HG03196 (cell line): ENCODE data around the gene SPACA4.

Experiments
- ATAC-seq: cut with Tn5 transposase; IDR thresholded peaks from one replicate; pipeline ENCODE4 v1.9.1; 2021; ENCODE audit not compliant: unreplicated experiment

SPACA4 gene

GRCh38 chr19:48596679-48597465, 9.7 kb upstream of the SPACA4 start:
- no peak for ATAC-seq

DNA sequence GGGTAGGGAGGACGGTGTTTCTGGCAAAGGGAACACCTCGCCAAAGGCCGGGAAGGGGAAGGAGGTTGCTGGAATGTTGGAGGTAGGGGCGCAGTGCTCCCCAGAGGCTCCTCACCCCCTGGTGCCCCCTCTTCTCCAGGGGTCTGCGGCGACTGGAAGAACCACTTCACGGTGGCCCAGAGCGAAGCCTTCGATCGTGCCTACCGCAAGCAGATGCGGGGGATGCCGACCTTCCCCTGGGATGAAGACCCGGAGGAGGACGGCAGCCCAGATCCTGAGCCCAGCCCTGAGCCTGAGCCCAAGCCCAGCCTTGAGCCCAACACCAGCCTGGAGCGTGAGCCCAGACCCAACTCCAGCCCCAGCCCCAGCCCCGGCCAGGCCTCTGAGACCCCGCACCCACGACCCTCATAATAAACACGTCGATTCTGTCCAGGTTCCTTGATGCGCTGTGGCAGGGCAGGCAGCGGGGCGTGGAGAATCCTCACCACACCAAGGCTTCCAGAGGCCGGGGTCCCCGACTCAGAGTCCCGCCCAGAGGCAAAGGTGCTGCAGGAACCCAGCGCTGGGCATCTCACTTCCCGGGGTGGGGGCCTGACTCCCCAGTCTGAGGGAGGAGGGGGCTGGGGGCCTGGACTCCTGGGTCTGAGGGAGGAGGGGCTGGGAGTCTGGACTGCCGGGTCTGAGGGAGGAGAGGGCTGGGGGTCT, 7.4 kb upstream of the SPACA4 start:
- ATAC-seq, result no peak

GRCh38 chr19:48600679-48601417, 5.7 kb upstream of the SPACA4 start:
- no peak for ATAC-seq

GRCh38 chr19:48603001-48603400, 3.5 kb upstream of the SPACA4 start:
- no peak for ATAC-seq

DNA sequence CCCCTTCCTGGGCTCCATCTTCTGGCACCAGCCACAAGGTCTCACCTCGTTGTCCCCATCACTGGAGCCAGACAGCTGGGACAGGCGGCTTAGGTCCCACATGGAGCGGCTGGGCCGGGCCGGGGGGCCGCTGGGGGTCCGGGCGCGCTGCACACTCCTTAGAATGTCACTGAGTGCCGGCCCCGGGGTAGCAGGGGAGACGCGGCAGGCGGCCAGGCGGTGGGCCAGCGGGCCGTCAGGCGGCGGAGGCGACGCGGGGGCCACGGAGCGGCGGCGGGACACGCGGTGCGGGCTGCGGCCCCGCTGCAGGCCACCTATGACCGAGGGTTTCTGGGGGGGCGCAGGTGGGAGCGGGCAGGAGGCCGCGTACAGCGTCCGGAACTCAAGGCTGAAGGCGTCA, 3.1 kb upstream of the SPACA4 start:
- no peak for ATAC-seq

- ATAC-seq, result no peak
Measured at GRCh38 chr19:48603850-48604249, 2.7 kb upstream of the SPACA4 start.

GRCh38 chr19:48607359-48607755, 815 bp downstream of the SPACA4 start:
- ATAC-seq, result no peak

DNA sequence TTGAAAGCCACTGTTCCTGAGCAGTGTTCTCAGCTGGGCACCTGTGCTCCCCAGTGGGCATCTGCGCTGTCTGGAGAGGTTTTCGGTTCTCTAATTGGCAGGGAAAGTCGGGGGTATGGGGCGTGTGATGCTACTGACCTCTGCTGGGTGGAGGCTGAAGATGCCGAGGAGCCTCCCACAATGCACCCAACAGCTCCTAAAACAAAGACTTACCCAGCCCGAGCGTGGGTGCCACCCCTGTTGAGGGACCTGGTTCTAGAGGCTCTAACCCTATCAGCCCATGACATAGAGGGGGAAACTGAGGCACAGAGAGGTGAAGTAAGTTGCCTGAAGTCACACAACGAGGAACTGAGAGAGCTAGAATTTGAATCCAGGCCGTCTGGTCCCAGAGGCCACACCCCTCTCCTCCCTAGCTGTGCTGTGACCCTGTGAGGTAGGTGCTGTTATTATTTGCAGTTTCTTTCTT, 2.3 kb downstream of the SPACA4 start:
- ATAC-seq, result peak; percentile 55

- no peak for ATAC-seq
Measured at GRCh38 chr19:48609571-48610108, 3.1 kb downstream of the SPACA4 start.

- ATAC-seq, result no peak
Measured at GRCh38 chr19:48611872-48612271, 5.3 kb downstream of the SPACA4 start.

DNA sequence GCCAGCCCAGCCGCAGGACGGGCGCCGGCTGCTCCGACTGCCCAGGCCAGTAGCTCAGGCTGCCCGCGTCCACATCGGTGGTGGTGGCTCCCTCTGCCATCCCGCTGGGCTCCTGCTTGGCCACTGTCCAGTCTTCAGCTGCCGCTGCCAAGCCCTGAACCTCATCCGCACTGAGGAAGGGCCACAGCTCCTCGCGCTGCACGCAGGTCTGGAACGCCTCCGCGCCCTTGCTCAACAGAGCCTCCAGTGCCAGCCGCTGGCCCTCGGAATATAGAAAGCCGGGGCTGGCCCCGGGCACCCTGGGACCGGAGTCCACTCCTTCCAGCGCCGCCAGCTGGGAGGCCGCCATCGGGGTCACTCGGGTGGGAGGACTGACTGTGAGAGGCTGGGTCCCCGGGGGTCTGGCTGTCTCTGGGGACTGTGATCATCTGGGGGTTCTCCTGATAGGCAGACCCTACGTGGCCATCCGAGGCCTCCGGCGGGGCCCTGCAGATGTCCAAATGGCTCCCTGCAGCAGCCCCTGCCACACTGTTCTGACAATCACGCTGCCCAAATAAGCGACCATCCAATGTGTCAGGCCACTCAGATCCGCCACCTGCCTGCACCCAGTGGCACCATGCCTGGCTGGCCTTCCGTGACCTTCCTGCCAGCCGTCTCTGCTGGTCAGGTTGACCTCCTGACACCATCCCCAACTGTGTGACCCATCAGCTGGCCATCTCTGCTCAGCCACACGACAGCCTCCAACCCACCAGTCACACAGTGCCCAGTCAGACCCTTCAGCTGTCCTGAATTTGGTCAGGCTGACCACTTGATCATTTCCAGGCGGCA, 6.7 kb downstream of the SPACA4 start:
- no peak for ATAC-seq

DNA sequence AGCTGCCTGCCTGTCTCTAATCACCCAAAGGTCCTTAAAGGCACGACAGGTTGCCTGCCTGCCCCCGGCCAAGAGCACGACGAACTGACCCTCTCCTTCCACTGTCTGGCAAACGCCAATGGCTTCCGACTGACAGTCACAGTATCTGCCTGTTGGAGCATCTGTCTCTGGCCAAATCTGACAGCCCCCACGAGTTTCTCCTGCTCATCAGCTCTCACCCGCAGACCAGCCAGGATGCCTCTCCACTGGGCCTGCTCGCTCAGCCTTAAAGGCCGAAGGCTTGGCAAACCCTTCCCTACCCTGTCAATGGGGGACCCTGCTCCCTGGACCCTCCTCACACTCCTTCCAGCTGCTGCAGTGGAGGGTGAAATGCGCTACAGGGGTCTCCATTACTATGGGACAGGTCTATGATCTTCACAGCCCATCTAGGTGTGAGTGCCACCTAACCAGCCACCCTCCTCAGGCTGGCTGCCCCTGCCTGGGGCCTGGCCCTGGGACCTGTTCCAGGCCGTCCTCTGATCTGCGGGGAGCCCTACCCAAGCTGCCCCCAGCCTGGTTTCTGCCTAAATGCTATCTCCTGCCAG, 7.4 kb downstream of the SPACA4 start:
- no peak for ATAC-seq

- ATAC-seq, result no peak
Measured at GRCh38 chr19:48614436-48615230, 8.1 kb downstream of the SPACA4 start, which contains the start of gene FAM83E. TSS of gene FAM83E (minus strand) at chr19:48615076. CDS start at chr19:48613372, 1,704 bp downstream.

DNA sequence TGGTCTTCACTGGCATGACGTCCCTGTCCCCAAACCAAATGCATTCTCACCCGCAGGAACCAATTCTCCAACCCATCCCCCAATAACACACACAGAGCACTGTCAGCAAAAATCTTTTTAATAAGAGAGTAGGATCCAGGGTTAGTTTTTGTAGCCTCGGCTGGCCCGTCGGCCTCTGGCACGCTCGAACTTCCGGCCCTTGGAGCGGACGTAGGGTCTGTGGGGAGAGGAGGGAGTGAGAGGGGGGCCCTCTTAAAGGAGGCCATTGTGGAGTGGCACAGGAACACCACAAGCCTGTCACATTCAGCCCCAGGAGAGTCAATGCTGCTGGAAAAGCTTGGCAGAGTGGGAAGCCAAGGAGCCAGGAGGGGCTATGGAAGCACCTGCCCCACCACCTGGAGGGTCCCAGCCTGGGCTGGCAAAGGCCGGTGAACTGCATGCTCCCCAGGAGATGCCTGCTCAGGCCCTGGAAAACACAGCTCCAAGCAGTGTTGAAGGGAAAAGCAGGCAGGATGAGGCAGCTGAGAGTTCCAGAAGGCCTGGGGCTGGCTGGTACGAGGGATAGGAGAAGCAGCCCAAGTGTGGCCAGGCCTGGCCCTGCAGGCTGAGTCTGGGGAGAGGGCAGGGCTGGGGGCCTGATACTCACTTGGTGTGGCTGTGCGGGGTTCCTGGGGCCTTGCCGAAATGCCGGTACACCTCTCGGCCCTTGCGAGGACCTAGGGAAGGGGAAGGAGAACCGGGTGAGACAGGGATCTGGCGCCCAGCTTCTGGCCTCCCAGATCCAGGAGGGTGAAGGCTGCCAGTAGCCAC, 8.9 kb downstream of the SPACA4 start:
- ATAC-seq, result no peak

- no peak for ATAC-seq
Measured at GRCh38 chr19:48616041-48616436, 9.5 kb downstream of the SPACA4 start.

DNA sequence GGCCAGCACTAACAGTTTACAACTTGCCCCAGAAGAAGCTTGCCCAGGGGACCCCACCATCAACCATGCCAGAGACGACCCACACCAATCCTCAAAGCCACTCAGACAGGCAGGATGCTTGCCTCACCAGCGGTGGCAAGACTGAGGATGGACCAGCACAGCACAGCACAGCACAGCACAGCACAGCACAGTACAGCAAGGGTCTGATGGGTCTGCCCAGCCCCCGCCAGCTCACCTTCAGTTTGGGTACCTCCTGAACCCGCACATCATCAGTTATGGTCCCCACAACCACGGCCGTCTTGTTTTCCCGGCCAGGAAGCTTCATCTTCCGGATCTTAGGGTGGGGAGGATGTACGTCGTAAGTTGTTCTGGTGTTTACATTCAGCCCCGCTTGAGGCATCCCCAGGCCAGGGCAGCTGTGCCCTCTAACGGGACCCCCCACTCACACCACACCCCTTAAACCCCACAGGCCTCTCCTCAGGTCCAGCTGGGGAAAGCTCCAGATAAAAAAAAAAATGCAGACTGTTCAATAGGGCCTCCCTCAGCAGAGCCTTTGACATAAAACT, 10.0 kb downstream of the SPACA4 start:
- no peak for ATAC-seq

DNA sequence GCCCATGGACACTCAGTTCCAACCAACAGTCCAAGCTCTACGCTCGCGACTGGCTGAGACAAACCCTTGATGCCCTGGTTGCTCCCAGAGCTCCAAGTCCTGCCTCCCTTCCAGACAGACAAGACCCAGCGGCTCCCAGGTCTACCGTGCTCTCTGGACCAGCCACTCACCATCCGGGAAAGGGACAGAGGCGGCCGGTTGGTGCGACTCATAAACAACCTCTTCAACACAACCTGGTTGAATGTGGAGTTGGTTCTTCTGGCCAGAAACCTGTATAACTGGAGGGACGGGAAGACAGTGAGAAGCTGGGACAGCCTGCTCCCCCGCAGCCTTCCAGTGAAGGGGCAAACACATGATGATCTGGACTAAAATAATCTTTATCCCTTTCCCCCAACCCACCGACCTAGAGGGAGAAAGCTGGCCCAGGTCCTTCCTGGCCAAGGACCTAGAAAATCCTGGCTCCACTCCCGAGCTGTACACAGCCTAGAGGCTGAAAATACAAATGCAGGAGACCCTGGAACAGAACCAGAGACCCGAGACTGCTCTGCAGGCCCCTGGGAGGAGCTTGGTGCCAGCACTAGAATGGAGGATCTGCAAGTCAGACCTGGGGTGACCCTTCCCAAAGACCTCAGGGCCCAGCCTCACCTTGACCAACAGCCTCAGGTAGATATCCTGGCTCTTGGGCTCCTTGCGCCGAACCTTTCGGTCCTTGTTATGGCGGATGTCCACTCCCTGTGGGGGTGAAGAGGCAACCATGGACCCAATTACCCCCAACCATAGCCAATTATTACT, 10.8 kb downstream of the SPACA4 start:
- ATAC-seq, result no peak
